ENCODE data around the gene TSHZ1. TPM values are rescaled to one million over a fixed set of nuclear protein-coding genes. Genes with fewer than 3 reads are reported as not detected.
A peak's percentile ranks its signal among the peaks of the same experiment; 100 is the strongest.

Gene TSHZ1
- total RNA-seq, 1 experiment from 2014 or later = 9.7 TPM

- no peaks in the 10 kb centered on the region for H3K9me3 Mint-ChIP-seq (ENCODE audit: unreplicated experiment)
- ChIA-PET CTCF (no interaction called here), POLR2A (no interaction called here)
- no peaks in the 10 kb centered on the region for H3K36me3 Mint-ChIP-seq (ENCODE audit: insufficient read depth, unreplicated experiment)
- TF ChIP-seq CTCF (IDR thresholded peaks at IDR 0.05; ENCODE audit: unreplicated experiment) = no peak
- H3K4me3 Mint-ChIP-seq (ENCODE audit: unreplicated experiment) = no peak overlapping the region
- no TSS peak for BruUV-seq (replicated peaks)
- H3K27ac Mint-ChIP-seq (ENCODE audit: low read depth, unreplicated experiment) = peak overlapping the region; percentile 71
- H3K4me1 Mint-ChIP-seq (ENCODE audit: insufficient read depth, unreplicated experiment) = peaks cover 39% of the 10 kb centered on the region
- DNase-seq (ENCODE audit: unreplicated experiment) = no peak
- no peaks in the 10 kb centered on the region for H3K27me3 Mint-ChIP-seq (ENCODE audit: insufficient read depth, unreplicated experiment)
- intact Hi-C loops (cut with micrococcal nuclease) = loop anchor here (5.0 kb wide), 2 partner anchors 38 to 227 kb away; partner anchors contain the start of gene TSHZ1
Observed at GRCh38 chr18:75249672-75250470, 39.3 kb downstream of the TSHZ1 start.

- POLR2A ChIA-PET = interaction anchor here (1.1 kb wide), 1 partner anchor 40 kb away, joined by 3 read pairs; the partner anchor contains the start of gene TSHZ1
- Mint-ChIP-seq H3K4me3 (ENCODE audit: unreplicated experiment) (no peak overlapping the region), H3K27ac (ENCODE audit: low read depth, unreplicated experiment) (peak overlapping the region; percentile 71), H3K9me3 (ENCODE audit: unreplicated experiment) (no peaks in the 10 kb centered on the region), H3K27me3 (ENCODE audit: insufficient read depth, unreplicated experiment) (no peaks in the 10 kb centered on the region), H3K4me1 (ENCODE audit: insufficient read depth, unreplicated experiment) (peaks cover 36% of the 10 kb centered on the region), H3K36me3 (ENCODE audit: insufficient read depth, unreplicated experiment) (no peaks in the 10 kb centered on the region)
- intact Hi-C loops (cut with micrococcal nuclease) = no loop called here
- TF ChIP-seq CTCF (IDR thresholded peaks at IDR 0.05; ENCODE audit: unreplicated experiment) = no peak
- BruUV-seq (replicated peaks) = no TSS peak
- no peak for DNase-seq (ENCODE audit: unreplicated experiment)
- CTCF ChIA-PET = no interaction called here
Observed at GRCh38 chr18:75250471-75250821, 39.8 kb downstream of the TSHZ1 start.

GRCh38 chr18:75251466-75251865 is 40.9 kb downstream of the TSHZ1 start:
- intact Hi-C loops (cut with micrococcal nuclease) = no loop called here
- Mint-ChIP-seq H3K36me3 (ENCODE audit: insufficient read depth, unreplicated experiment) (no peaks in the 10 kb centered on the region), H3K27ac (ENCODE audit: low read depth, unreplicated experiment) (no peak overlapping the region), H3K4me3 (ENCODE audit: unreplicated experiment) (no peak overlapping the region), H3K9me3 (ENCODE audit: unreplicated experiment) (no peaks in the 10 kb centered on the region), H3K4me1 (ENCODE audit: insufficient read depth, unreplicated experiment) (peaks cover 29% of the 10 kb centered on the region), H3K27me3 (ENCODE audit: insufficient read depth, unreplicated experiment) (no peaks in the 10 kb centered on the region)
- ChIA-PET POLR2A (interaction anchor here (0.7 to 1.1 kb wide), 3 partner anchors 38 to 130 kb away, joined by 3 read pairs; partner anchors contain the start of gene TSHZ1), CTCF (interaction anchor here (0.6 to 1.3 kb wide), 3 partner anchors 21 to 1555 kb away, joined by 3 to 8 read pairs (median 4); no protein-coding TSS in a partner anchor)
- DNase-seq (ENCODE audit: unreplicated experiment) = no peak
- BruUV-seq (replicated peaks) = no TSS peak
- TF ChIP-seq CTCF (IDR thresholded peaks at IDR 0.05; ENCODE audit: unreplicated experiment) = no peak

- intact Hi-C loops (cut with micrococcal nuclease) = no loop called here
- Mint-ChIP-seq H3K9me3 (ENCODE audit: unreplicated experiment) (no peaks in the 10 kb centered on the region), H3K27ac (ENCODE audit: low read depth, unreplicated experiment) (no peak overlapping the region), H3K4me3 (ENCODE audit: unreplicated experiment) (no peak overlapping the region), H3K27me3 (ENCODE audit: insufficient read depth, unreplicated experiment) (no peaks in the 10 kb centered on the region), H3K36me3 (ENCODE audit: insufficient read depth, unreplicated experiment) (no peaks in the 10 kb centered on the region), H3K4me1 (ENCODE audit: insufficient read depth, unreplicated experiment) (peaks cover 23% of the 10 kb centered on the region)
- TF ChIP-seq CTCF (IDR thresholded peaks at IDR 0.05; ENCODE audit: unreplicated experiment) = no peak
- CTCF ChIA-PET = interaction anchor here (1.3 kb wide), 1 partner anchor 1005 kb away, joined by 8 read pairs; no protein-coding TSS in a partner anchor
- POLR2A ChIA-PET = no interaction called here
- no TSS peak for BruUV-seq (replicated peaks)
- no peak for DNase-seq (ENCODE audit: unreplicated experiment)
Observed at GRCh38 chr18:75252136-75252535, 41.5 kb downstream of the TSHZ1 start.
